GM12878 (cell line): ENCODE measurements around the gene C2CD5. TPM values are rescaled to one million over a fixed set of nuclear protein-coding genes. Genes with fewer than 3 reads are reported as not detected.

ENCODE experiments used
- ATAC-seq: fragments of 200-7000 bp; cut with Tn5 transposase; 3 replicates; pipeline ENCODE4 v1.9.1; 2020; ENCODE audit warnings: mild to moderate bottlenecking, moderate library complexity
- BruUV-seq: library from RNA; stranded (reverse); fragments of 400-500 nt; replicated peaks from 2 replicates; lab custom pipeline; 2021; lab: Mats Ljungman, UMichigan
- CTCF ChIA-PET: fragments of 300-600 bp; sonication (Branson Sonifier 250); formaldehyde crosslinking; extraction: SDS; loops from one replicate; lab custom pipeline; 2021; ENCODE audit warnings: inconsistent platforms; lab: Yijun Ruan, JAX
- POLR2A ChIA-PET: fragments of 350-600 bp; formaldehyde crosslinking; extraction: SDS; loops from one replicate; lab custom pipeline; 2021; ENCODE audit warnings: inconsistent platforms; lab: Charles Lee
- RAD21 ChIA-PET: fragments of 300-600 bp; sonication (Branson Sonifier 250); formaldehyde crosslinking; loops from one replicate; lab custom pipeline; 2023; ENCODE audit warnings: antibody characterized with exemption; ENCODE audit not compliant: unreplicated experiment; lab: Charles Lee
- SMC1A ChIA-PET: fragments of 300-600 bp; sonication (Branson Sonifier 250); formaldehyde crosslinking; loops from one replicate; lab custom pipeline; 2023; ENCODE audit not compliant: unreplicated experiment, uncharacterized antibody; lab: Charles Lee
- DNase-seq: peaks from one replicate; pipeline ENCODE4 v3.0.0-alpha.2; 2011; ENCODE audit warnings: low read depth, low spot score
- FAIRE-seq: peaks from 3 replicates; lab custom pipeline; 2011; peaks lifted over from hg19 to GRCh38; lab: Jason Lieb, UNC
- H2AFZ ChIP-seq: 2 replicates; pipeline ENCODE4 v1.6.0; 2011; ENCODE audit warnings: low read depth, low read length, control low read depth; ENCODE audit not compliant: control insufficient read depth
- H3K27ac ChIP-seq: 2 replicates; pipeline ENCODE4 v1.5.1; 2011; ENCODE audit warnings: control low read depth; ENCODE audit not compliant: control insufficient read depth, insufficient read depth
- H3K27me3 ChIP-seq, 2 experiments: replicated peaks in 1 of 2; 2 replicates each; pipeline versions ENCODE4 v1.6.0 to v1.6.1; 2011; ENCODE audit warnings: low read length in 1 of 2; ENCODE audit not compliant: control insufficient read depth in 2 of 2, insufficient read depth in 2 of 2
- H3K36me3 ChIP-seq, 2 experiments: 2 replicates each; pipeline ENCODE4 v1.5.1; 2011; ENCODE audit warnings: low read length in 1 of 2; ENCODE audit not compliant: control insufficient read depth in 2 of 2, insufficient read depth in 2 of 2
- H3K4me1 ChIP-seq: 2 replicates; pipeline ENCODE4 v1.6.1; 2011; ENCODE audit warnings: mild to moderate bottlenecking, low read length, moderate library complexity, mixed read lengths; ENCODE audit not compliant: control insufficient read depth, insufficient read depth
- H3K4me2 ChIP-seq: 2 replicates; pipeline ENCODE4 v1.6.0; 2011; ENCODE audit warnings: control low read depth; ENCODE audit not compliant: control insufficient read depth, insufficient read depth
- H3K4me3 ChIP-seq: fragments of 200-600 bp; sonication (generic); 2 replicates; pipeline ENCODE4 v1.5.1; 2016
- H3K79me2 ChIP-seq: 2 replicates; pipeline ENCODE4 v1.6.0; 2011; ENCODE audit warnings: low read length; ENCODE audit not compliant: control insufficient read depth, insufficient read depth
- H3K9ac ChIP-seq: 2 replicates; pipeline ENCODE4 v1.8.0; 2011; ENCODE audit warnings: low read length, control low read depth, mixed read lengths; ENCODE audit not compliant: control insufficient read depth, insufficient read depth
- H3K9me3 ChIP-seq: replicated peaks from 3 replicates; pipeline ENCODE4 v1.5.1; 2011; ENCODE audit warnings: mild to moderate bottlenecking, low read length; ENCODE audit not compliant: control insufficient read depth, insufficient read depth
- H4K20me1 ChIP-seq: 2 replicates; pipeline ENCODE4 v1.6.0; 2011; ENCODE audit not compliant: control insufficient read depth, insufficient read depth
- ASH2L ChIP-seq: fragments of 300-600, 200-600 bp; sonication (generic); IDR thresholded peaks from 2 replicates; pipeline ENCODE4 v1.6.1; 2017; ENCODE audit warnings: low read depth, mild to moderate bottlenecking, borderline replicate concordance
- BCL11A ChIP-seq: IDR thresholded peaks from 2 replicates; pipeline ENCODE4 v1.6.1; 2011; ENCODE audit warnings: low read depth, low read length
- E2F8 ChIP-seq: fragments of 450-650 bp; IDR thresholded peaks from 2 replicates; pipeline ENCODE4 v1.6.1; 2018; ENCODE audit warnings: mild to moderate bottlenecking, low read depth, moderate library complexity; ENCODE audit not compliant: partially characterized antibody
- FOXM1 ChIP-seq: IDR thresholded peaks from 2 replicates; pipeline ENCODE4 v1.6.1; 2012; ENCODE audit warnings: low read depth, mild to moderate bottlenecking, inconsistent platforms, low read length, moderate library complexity
- HDAC6 ChIP-seq: fragments of 200-600 bp; sonication (generic); IDR thresholded peaks from one replicate; pipeline ENCODE4 v1.8.0; 2017; ENCODE audit warnings: antibody characterized with exemption; ENCODE audit not compliant: unreplicated experiment
- NFXL1 ChIP-seq: fragments of 450-650 bp; IDR thresholded peaks from 2 replicates; pipeline ENCODE4 v1.6.1; 2017; ENCODE audit warnings: antibody characterized with exemption, mild to moderate bottlenecking, borderline replicate concordance
- NFYA ChIP-seq: IDR thresholded peaks from 2 replicates; pipeline ENCODE4 v1.6.1; 2011; ENCODE audit warnings: low read depth, mild to moderate bottlenecking, low read length, improper control_type of control experiment, borderline replicate concordance
- NR2C1 ChIP-seq: fragments of 450-650 bp; IDR thresholded peaks from 2 replicates; pipeline ENCODE4 v1.6.1; 2017; ENCODE audit warnings: antibody characterized with exemption, mild to moderate bottlenecking, moderate library complexity
- NR2F1 ChIP-seq: fragments of 450-650 bp; conservative IDR thresholded peaks from 2 replicates; pipeline ENCODE4 v1.6.1; 2017; ENCODE audit warnings: mild to moderate bottlenecking
- POLR2AphosphoS5 ChIP-seq: IDR thresholded peaks from 2 replicates; pipeline ENCODE4 v1.6.1; 2011; ENCODE audit warnings: mild to moderate bottlenecking, low read length, inconsistent platforms
- POU2F2 ChIP-seq: IDR thresholded peaks from 3 replicates; pipeline ENCODE4 v1.6.1; 2011; ENCODE audit warnings: low read depth, mild to moderate bottlenecking, low read length, borderline replicate concordance
- REST ChIP-seq: IDR thresholded peaks from 2 replicates; pipeline ENCODE4 v1.6.1; 2012; ENCODE audit warnings: mild to moderate bottlenecking, low read depth, low read length
- YBX1 ChIP-seq: fragments of 450-650 bp; IDR thresholded peaks from 2 replicates; pipeline ENCODE4 v1.6.1; 2016; ENCODE audit warnings: antibody characterized with exemption
- ZNF207 ChIP-seq: fragments of 450-650 bp; IDR thresholded peaks from 2 replicates; pipeline ENCODE4 v1.6.1; 2014; ENCODE audit warnings: antibody characterized with exemption, mild to moderate bottlenecking, borderline replicate concordance
- ZZZ3 ChIP-seq: IDR thresholded peaks from 2 replicates; pipeline ENCODE4 v1.6.1; 2011; ENCODE audit warnings: low read depth; ENCODE audit not compliant: control insufficient read depth, insufficient read length
- WGBS: methylation state at CpG from one replicate; pipeline ENCODE4 v1.1.6; 2016; ENCODE audit warnings: low lambda C conversion rate; ENCODE audit not compliant: insufficient replicate concordance, insufficient coverage; ENCODE audit errors: missing lambda C conversion rate; 5-methylcytosine and 5-hydroxymethylcytosine counted together
- in situ Hi-C: fragments of 300-500 bp; cut with MboI; formaldehyde crosslinking; loops from 9 replicates; pipeline ENCODE4 v1.14.3; 2018; ENCODE audit warnings: mixed read lengths
- intact Hi-C: fragments of 100-400 bp; cut with micrococcal nuclease; formaldehyde crosslinking; loops from one replicate; pipeline ENCODE4 v1.14.2; 2022; ENCODE audit not compliant: unreplicated experiment
- polyA plus RNA-seq, 11 experiments: library from polyadenylated mRNA; depleted of rRNA in 4 of 11; unstranded in 6 of 11; stranded (reverse) in 5 of 11; fragments of >200 nt; fragmentation: Nextera tagmentation in 4 of 11; fragmentation: Illumina TruSeq in 1 of 11; extraction: Ambion mirVana in 4 of 11; extraction: Trizol in 1 of 11; gene quantifications; 1 replicate in 1 of 11; 2 replicates in 10 of 11; pipeline versions ENCODE4 v1.2.1 to v1.2.3, GENCODE V29; 2011 to 2016; ENCODE audit warnings: inconsistent platforms in 2 of 11, missing spikeins in 2 of 11, low read depth in 1 of 11
- total RNA-seq, 4 experiments: library from RNA; depleted of rRNA in 3 of 4; stranded (reverse); fragments of >200 nt in 3 of 4; fragmentation: Illumina TruSeq in 1 of 4; extraction: Trizol in 1 of 4; gene quantifications; 2 replicates each; pipeline versions ENCODE4 v1.2.1 to v1.2.3, GENCODE V29; 2013 to 2021

Gene C2CD5
- total and polyA plus RNA-seq, 10 of the 15 experiments (the other 5 are each of a cell fraction or from before 2014, with no cell fraction given) = 7.7 to 55.0 (median 27.0) TPM

- ChIA-PET POLR2A (no interaction called here), CTCF (no interaction called here), SMC1A (no interaction called here), RAD21 (no interaction called here)
- ATAC-seq (no peak), FAIRE-seq (no peak), DNase-seq (no peak)
- no peak overlapping the region for H3K4me2 ChIP-seq
- H3K4me1 ChIP-seq = no peaks in the 10 kb centered on the region
- 35% methylated on average over 3 of the region's 3 CpGs for WGBS
- no peaks in the 10 kb centered on the region for H4K20me1 ChIP-seq
- no peak overlapping the region for H3K27ac ChIP-seq
- TF ChIP-seq NFXL1 (no peak), POLR2AphosphoS5 (no peak), E2F8 (no peak), NR2C1 (no peak), FOXM1 (no peak), POU2F2 (no peak), ASH2L (no peak), REST (no peak), YBX1 (no peak), NFYA (no peak), ZNF207 (no peak), ZZZ3 (no peak), BCL11A (no peak), HDAC6 (no peak), NR2F1 (no peak)
- H3K79me2 ChIP-seq = no peaks in the 10 kb centered on the region
- no TSS peak for BruUV-seq
- H3K4me3 ChIP-seq = no peak overlapping the region
- in situ Hi-C loops = no loop called here
- H3K27me3 ChIP-seq = no peaks in the 10 kb centered on the region
- H3K9ac ChIP-seq = no peak overlapping the region
- no peak overlapping the region for H2AFZ ChIP-seq
- intact Hi-C loops = no loop called here
- H3K9me3 ChIP-seq = no peaks in the 10 kb centered on the region
- H3K36me3 ChIP-seq = no peaks in the 10 kb centered on the region
These were observed 28.8 kb upstream of the C2CD5 start for GRCh38 chr12:22573181-22573580.
